Hepatic stellate cell (primary cell): ENCODE data around the gene APLF.
A peak's percentile ranks its signal among the peaks of the same experiment; 100 is the strongest.
"Not testable (repeated sequence)": the region's sequence is repeated elsewhere in the genome, so short reads cannot be mapped to it uniquely, and the experiment has no call there.

Source experiments
- DNase-seq: peaks from one replicate; pipeline ENCODE4 v3.0.0; 2011; ENCODE audit warnings: low spot score

The APLF gene

DNA sequence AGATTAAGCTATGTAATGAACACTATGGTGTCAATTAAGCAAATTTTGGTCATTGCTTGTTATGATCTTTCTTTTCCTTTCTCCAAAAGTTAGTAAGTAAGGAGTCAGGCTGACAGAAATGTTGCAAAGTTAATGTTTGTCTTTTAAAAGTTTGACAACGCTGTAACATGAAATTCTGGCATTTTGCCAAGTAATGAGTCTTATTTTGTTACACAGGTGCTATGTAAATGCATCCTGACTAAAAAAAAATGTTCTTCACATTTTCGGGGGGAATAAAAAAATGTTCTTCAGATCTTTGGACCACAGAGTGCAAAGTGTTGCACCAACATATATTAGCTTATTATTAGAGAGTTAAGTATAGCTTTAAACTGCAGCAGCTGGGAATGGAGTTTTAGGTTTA, 121.2 kb downstream of the APLF start:
- DNase-seq = no peak

DNA sequence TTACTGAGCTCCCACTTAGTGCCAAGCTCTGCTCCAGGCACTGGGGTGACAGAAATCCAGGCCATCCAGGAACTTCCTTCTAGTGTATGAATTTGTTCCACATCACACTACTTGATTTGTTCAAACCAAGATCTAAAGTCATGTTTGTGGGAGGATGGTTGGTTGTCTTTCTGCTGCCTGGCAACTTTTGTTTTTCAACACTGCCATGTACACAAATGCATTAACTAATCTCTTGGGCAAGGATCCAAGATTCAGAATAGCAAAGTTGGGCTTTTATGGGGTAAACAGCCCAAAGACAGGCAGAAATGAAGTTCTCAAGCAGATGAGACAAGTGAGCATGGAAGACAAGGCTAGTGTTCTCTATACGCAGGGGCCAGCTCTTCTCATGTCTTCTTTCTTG, 122.6 kb downstream of the APLF start:
- DNase-seq = no peak

DNA sequence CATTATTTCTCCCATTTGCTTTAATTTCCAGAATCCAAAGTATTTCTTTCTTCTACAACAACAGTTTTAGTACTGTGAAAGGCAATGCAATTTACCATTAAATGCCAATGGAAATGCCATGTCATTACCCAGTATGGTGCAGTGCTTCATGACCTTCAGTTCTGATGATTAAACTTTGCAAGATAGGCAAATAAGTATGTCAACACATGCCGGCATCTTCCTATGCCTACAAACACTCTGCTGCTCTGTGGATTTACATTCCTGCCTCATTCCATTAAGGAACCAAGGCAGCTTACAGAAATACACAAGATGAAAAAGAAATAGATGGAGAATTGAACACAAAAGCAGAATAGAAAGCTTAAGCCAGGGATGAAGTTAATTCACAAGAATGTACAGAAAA, 123.3 kb downstream of the APLF start:
- DNase-seq = no peak

DNA sequence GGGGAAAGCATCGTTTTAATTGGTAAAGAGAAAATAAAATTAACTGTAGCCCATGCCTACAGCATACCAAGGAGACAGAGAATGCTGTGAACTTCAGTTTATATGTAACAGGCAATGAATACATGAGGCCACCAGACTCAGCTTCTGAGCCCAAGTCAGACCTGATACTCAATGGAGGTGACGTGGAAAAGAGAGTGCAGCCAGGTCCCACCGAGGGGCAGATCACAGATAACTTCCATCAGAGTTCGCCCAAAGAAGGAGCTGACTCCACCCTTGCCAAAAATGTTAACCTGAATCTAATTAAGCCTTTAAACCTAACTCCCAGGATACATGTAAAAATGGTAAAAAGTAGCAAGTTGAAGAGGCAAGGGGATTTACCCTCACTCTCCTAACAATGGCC, 123.8 kb downstream of the APLF start:
- DNase-seq = no peak

- no peak for DNase-seq
Observed at GRCh38 chr2:68594041-68594440, 126.7 kb downstream of the APLF start.

- DNase-seq = peak; percentile 17
Observed at GRCh38 chr2:68594674-68595492, 127.5 kb downstream of the APLF start.

DNA sequence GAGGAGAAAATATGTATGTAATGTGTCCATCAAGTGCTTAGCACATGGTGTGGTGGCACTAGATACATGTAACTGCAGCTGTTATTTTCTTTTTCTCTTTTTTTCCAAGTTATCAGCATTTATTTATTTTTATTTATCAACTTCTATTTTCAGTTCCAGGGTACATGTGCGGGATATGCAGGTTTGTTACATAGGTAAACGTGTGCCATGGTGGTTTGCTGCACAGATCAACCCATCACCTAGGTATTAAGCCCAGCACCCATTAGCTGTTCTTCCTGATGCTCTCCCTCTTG, 128.1 kb downstream of the APLF start:
- not testable (repeated sequence) for DNase-seq

GRCh38 chr2:68600495-68600894, 133.1 kb downstream of the APLF start:
- not testable (repeated sequence) for DNase-seq

- DNase-seq = no peak
Observed at GRCh38 chr2:68603059-68603458, 135.7 kb downstream of the APLF start.

DNA sequence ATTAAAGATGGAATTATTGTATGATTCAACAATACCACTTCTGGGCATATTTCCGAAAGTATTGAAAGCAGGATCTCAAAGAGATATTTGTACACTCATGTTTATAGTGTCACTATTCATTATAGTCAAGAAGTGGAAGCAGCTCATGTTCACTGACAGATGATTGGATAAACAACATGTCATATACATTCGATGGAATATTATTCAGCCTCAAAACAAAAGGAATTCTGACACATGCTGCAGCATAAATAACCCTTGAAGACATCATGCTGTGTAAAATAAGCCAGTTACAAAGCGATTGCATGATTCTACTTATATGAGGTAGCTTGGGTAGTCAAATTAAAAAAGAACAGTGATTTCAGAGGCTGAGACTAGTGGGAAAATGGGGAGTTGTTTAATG, 136.7 kb downstream of the APLF start:
- DNase-seq = no peak

GRCh38 chr2:68605939-68606338, 138.6 kb downstream of the APLF start:
- DNase-seq = no peak

DNA sequence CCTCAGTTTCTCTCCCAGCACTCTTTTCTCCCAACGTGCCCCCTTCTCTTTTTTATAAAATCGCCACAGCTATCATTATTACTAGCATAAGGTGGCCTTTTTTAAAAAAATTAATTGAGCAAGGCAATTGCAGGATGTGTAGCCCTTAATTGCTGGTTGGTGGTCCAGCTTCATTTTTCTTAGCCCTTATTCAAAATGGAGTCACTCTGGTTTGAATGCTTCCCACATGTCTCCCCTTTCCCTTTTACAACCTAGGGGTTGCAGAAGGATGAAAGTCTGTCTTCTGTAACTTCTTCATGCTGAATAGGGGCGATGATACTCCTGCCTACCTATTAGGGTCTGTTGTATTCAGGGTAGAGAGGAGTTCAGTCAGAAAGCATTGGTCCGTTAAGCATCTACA, 139.4 kb downstream of the APLF start:
- DNase-seq = no peak

DNA sequence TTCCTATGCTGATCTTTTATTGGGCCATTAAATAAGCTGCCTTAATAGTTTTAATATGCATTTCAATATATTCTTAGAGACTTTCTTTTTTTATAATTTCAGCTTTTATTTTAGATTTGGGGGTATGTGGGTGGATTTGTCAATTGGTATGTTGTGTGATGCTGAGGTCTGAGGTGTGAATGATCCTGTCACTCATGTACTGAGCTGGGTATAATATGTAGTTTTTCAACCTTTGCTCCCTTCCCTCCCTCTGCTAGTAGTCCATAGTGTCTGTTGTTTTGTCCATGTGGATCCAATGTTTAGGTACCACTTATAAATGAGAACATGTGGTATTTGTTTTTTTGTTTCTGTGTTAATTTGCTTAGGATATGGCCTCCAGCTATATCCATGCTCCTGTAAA, 140.5 kb downstream of the APLF start:
- no peak for DNase-seq

DNA sequence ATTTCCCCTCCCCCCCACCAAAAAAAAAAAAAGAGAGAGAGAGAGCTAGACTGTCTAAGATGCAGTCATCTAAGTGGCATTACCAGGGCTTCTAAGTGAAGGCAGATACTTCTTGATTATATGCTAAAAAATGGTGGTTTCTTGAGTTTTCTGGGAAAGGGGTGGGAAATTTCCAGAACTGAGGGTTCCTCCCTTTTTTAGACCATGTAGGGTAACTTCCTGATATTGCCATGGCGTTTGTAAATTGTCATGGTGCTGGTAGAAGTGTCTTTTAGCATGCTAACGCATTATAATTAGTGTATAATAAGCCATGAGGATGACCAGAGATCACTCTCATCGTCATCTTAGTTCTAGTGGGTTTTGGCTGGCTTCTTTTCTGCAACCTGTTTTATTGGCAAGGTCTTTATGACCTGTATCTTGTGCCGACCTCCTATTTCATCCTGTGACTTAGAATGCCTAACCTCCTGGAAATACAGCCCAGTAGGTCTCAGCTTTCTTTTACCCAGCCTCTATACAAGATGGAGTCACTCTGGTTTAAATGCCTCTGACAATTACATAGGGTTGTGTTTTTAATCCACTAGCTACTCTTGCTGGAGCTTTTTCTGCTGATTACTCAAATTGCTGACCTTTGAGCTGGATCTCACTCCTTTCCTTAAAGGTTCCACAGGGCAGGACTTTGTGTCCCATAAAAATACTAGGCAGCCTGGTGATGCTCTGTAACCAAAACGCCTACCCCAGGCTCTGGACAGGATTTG, 145.6 kb downstream of the APLF start:
- DNase-seq = no peak

DNA sequence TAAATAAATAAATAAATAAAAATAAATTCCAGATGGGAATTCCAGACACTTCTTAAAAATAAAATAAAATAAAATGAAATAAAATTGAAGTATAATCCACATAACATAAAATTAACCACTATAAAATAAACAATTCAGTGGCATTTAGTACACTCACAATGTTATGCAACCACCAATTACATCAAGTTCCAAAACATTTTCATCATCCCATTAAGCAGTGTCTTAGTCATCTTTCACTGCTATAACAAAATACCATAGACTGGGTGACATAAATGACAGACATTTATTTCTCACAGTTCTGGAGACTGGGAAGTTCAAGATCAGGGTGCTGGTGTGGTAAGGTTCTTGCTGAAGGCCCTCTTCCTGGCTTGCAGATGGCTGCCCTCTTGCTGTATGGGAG, 153.4 kb downstream of the APLF start:
- no peak for DNase-seq

- DNase-seq = no peak
Observed at GRCh38 chr2:68623820-68624219, 156.4 kb downstream of the APLF start.

DNA sequence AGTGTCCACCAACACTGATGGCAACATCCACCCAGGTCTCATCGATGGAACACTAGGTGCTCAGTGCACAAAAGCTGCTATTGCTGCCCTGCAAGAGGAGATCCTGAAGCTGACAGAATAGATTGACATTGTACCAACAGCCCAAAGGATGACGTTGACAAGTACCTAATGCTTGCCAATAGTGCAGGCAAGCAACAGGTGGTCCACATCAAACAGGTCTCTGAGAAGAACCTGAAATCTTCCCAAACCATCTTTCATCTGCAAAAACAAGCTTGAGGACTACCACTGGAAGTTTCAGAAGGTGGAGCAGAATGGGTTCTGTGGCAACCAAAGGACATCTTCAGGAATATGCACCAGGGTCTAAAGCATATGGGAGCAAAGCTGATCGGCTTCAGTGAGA, 160.2 kb downstream of the APLF start:
- DNase-seq = no peak
